Astrocyte of the spinal cord (primary cell): ENCODE results near the gene GLRA2.

Source experiments
- DNase-seq: peaks from one replicate; pipeline ENCODE4 v3.0.0; 2011; ENCODE audit warnings: low read depth, low spot score
- H3K4me3 ChIP-seq: 2 replicates; pipeline ENCODE4 v1.5.1; 2011; ENCODE audit warnings: low read depth, mild to moderate bottlenecking, low read length, moderate library complexity
- in situ Hi-C: cut with HindIII; loops from 2 replicates; pipeline ENCODE4 v1.10.0; 2017; ENCODE audit warnings: low sequenced_read_pairs
- TF ChIP-seq, protein P1 (sequence below): IDR thresholded peaks from 2 replicates; pipeline ENCODE4 v1.5.1; 2012; ENCODE audit warnings: low read depth, mild to moderate bottlenecking, low read length, inconsistent platforms

Gene GLRA2

DNA sequence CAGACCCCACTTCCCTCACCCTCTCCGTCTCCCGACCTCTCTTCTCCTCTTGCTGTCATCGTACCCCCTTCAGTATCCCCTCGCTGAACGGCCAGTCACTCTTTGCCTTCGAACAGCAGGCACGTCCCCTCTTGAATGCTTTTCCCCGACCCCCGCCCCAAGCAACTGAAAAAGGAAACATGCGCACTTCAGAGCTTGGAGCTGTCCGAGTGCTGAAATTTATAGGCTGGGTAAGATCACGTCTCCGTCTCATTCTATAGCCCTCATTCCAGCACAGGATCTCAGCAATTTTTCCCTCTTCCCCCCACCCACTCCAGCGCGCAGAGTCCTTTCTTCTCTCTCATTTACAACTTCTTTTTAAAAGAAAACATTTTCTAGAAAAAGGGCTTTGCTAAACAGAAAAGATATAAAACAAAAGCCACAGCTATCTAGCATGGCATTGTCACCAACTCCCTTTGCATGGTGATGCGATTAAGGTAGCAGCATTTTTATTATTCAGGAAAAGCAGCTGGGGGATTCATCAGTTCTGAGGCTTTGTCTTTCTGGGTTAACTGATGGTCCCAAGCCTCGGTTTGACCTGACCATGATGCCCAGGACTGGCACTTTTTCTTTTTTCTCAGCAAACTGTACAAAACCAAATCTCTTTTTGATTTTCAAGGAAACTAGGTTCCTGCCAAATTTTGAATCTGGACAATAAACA, at the start of gene GLRA2:
Gene GLRA2, plus strand, starts transcription at position 247 of the 700 bp plus-strand sequence. CDS start 522 bp downstream, outside the sequence.
- peak within 1 kb of the TSS; percentile 3 for H3K4me3 ChIP-seq
- DNase-seq: peak; percentile 25
- TF ChIP-seq, protein P1, sequence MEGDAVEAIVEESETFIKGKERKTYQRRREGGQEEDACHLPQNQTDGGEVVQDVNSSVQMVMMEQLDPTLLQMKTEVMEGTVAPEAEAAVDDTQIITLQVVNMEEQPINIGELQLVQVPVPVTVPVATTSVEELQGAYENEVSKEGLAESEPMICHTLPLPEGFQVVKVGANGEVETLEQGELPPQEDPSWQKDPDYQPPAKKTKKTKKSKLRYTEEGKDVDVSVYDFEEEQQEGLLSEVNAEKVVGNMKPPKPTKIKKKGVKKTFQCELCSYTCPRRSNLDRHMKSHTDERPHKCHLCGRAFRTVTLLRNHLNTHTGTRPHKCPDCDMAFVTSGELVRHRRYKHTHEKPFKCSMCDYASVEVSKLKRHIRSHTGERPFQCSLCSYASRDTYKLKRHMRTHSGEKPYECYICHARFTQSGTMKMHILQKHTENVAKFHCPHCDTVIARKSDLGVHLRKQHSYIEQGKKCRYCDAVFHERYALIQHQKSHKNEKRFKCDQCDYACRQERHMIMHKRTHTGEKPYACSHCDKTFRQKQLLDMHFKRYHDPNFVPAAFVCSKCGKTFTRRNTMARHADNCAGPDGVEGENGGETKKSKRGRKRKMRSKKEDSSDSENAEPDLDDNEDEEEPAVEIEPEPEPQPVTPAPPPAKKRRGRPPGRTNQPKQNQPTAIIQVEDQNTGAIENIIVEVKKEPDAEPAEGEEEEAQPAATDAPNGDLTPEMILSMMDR: no peak
- in situ Hi-C loops: no loop called here

DNA sequence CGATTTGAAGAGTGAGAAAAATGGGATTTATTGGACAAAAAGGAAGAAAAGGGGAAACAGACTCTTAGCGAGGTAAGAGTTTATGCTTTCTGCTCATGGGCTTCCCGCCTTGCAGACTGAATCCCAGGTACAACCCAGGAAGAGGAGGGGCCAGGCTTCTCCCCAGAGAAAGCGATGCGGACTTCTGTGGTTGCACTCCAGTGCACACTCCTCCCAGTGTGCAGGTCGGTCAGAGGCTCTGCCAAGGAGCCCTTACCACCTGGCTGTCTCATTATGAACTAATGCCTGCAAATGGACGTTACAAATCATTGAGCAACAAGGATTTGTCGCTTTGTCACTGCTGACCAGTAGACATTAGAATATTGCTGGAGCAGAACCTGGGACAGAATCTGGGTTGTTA, 39.9 kb upstream of the GLRA2 start:
- TF ChIP-seq, protein P1: no peak

DNA sequence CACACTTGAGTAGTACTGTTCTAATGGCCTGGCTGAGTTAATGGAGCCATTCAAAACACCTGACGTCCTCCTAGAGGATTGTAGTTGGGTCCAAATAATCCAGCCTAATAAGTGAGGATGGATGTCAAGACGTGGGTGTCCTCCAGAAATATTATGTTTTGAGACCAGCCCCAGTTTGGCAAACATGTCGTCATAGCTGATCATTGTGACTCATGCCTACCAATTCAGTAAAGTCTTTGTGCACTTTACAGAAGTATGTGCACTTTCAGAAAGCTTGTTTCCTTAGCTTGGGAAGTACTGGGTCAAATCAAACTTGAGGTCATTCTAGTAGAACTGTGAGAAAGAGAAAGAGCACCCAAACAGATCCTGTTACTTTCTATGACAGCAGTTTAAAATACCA, 37.6 kb upstream of the GLRA2 start:
- in situ Hi-C loops: no loop called here
- no peak overlapping the region for H3K4me3 ChIP-seq
- TF ChIP-seq, protein P1: no peak

More for the DNA sequence above, 39.9 kb upstream of the GLRA2 start:
- DNase-seq: no peak
- no peak overlapping the region for H3K4me3 ChIP-seq
- in situ Hi-C loops: no loop called here

DNA sequence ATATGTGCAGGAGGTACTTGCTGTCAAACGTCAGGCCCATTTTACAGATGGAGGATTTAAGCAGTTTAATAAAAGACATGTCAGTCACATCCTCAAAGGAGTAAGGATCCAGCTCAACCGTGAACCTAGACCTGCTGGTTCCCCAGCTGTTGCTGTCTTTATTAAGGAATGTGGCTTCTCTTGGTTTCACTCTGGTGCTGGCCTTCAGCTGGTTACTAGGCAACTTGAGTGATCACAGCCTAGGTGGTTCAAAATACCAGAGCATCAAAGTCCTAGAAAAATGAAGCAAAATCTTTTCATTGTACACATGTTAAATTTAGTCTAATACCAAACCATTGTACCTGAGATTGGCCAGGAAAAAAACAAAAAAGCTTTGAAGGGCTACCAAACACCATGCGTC, 32.7 kb upstream of the GLRA2 start:
- in situ Hi-C loops: no loop called here
- no peak overlapping the region for H3K4me3 ChIP-seq
- TF ChIP-seq, protein P1: no peak
- peak; percentile 3 for DNase-seq

More for the DNA sequence above, 37.6 kb upstream of the GLRA2 start:
- DNase-seq: no peak

DNA sequence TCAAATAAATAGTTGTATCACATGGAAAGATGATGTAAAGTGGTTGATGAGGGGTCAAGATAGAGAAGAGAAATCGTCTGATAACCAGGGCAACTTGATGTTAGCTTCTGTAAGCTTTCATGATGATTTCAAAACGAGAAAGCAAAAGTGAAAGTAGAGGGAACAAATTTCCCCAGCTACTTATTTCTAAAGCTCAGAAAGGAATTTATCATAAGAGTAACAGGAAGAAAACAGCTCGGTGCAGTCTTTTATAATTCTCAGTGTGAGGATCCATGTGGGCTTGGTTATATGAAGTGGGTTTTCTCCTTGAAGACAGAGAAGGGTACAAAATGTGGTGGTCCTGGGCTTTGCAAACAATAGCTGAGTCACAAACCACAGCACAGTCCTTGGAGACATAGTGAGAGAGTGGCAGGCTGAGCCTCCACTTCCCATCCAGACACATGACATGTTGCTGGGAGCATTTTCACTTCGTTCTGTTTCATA, 32.1 kb upstream of the GLRA2 start:
- in situ Hi-C loops: no loop called here
- TF ChIP-seq, protein P1: no peak
- peak; percentile 12 for DNase-seq
- no peak overlapping the region for H3K4me3 ChIP-seq

DNA sequence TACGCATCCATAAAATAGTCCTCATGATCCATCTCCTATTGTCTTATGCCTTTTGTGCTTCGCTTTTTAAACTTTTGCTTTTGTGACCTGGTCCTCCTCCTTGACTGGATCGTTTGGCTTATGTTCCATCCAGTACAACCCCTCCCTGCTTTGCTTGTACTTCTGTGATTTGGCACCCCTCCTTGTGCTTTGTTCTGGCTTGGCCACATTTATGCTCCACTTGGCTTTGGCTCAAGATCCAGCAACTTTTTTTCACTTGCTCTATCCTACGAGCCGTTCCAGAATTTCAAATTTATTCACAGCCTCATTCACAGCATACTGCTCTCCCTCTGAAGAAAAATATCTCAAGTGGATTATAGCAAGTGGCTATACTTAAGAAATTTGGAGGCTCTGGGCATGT, 28.0 kb upstream of the GLRA2 start:
- in situ Hi-C loops: no loop called here
- H3K4me3 ChIP-seq: no peak overlapping the region
- peak; percentile 4 for DNase-seq
- TF ChIP-seq, protein P1: no peak
